GM12872 (cell line): Measurements from ENCODE around the gene NFYA.

Experiments
- TF ChIP-seq, protein P1 (sequence below): IDR thresholded peaks from 3 replicates; pipeline ENCODE4 v1.5.1; 2011; ENCODE audit warnings: low read depth, mild to moderate bottlenecking, low read length, moderate library complexity; ENCODE audit not compliant: insufficient read depth

The NFYA gene

GRCh38 chr6:41083072-41083471 is 10.3 kb downstream of the NFYA start:
- TF ChIP-seq, protein P1, sequence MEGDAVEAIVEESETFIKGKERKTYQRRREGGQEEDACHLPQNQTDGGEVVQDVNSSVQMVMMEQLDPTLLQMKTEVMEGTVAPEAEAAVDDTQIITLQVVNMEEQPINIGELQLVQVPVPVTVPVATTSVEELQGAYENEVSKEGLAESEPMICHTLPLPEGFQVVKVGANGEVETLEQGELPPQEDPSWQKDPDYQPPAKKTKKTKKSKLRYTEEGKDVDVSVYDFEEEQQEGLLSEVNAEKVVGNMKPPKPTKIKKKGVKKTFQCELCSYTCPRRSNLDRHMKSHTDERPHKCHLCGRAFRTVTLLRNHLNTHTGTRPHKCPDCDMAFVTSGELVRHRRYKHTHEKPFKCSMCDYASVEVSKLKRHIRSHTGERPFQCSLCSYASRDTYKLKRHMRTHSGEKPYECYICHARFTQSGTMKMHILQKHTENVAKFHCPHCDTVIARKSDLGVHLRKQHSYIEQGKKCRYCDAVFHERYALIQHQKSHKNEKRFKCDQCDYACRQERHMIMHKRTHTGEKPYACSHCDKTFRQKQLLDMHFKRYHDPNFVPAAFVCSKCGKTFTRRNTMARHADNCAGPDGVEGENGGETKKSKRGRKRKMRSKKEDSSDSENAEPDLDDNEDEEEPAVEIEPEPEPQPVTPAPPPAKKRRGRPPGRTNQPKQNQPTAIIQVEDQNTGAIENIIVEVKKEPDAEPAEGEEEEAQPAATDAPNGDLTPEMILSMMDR: no peak

GRCh38 chr6:41085182-41085581 is 12.4 kb downstream of the NFYA start:
- TF ChIP-seq, protein P1: no peak

DNA sequence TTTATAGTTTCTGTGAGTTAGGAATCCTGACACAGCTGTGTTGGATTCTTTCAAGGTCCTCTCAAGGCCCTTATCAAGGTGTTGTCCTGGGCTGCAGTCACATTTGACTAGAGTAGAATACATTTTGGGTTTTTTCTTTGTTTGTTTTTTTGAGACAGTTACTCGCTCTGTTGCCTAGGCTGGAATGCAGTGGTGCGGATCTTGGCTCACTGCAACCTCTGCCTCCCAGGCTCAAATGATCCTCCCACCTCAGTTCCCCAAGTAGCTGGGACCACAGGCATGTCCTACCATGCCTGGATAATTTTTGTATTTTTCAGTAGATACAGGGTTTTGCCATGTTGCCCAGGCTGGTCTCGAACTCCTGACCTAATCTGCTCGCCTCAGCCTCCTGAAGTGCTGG is 15.7 kb downstream of the NFYA start:
- TF ChIP-seq, protein P1: no peak

GRCh38 chr6:41090841-41091761 is 18.3 kb downstream of the NFYA start:
- TF ChIP-seq, protein P1: no peak

DNA sequence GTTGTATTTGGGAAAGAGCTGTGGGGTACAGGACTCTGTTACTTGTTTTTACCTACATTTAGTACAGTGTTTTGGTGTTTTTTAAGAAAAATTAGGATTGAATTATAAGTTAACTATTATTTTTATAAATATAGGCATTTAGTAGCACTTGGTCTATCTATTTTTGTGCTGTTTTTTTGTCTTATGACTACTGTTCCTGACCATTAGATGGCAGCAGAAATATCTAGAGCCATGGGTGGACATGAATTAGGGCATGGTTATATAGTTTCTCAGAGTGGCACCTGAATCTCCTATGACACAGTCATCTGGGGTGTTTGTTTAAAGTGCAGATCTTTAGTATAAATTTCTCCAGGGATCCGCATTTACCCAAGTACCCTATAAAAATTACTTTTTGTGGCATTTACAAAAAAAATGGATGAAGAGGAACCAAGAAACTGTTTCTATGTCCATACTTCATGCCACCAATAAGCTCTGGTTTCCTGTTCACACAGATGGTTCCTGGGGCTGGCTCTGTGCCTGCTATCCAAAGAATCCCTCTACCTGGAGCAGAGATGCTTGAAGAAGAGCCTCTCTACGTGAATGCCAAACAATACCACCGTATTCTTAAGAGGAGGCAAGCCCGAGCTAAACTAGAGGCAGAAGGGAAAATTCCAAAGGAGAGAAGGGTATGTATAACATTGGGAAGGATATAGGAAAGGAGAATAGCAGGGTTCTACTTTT is 19.8 kb downstream of the NFYA start:
- TF ChIP-seq, protein P1: peak; percentile 35; the same call in 2 of the 3 replicates

DNA sequence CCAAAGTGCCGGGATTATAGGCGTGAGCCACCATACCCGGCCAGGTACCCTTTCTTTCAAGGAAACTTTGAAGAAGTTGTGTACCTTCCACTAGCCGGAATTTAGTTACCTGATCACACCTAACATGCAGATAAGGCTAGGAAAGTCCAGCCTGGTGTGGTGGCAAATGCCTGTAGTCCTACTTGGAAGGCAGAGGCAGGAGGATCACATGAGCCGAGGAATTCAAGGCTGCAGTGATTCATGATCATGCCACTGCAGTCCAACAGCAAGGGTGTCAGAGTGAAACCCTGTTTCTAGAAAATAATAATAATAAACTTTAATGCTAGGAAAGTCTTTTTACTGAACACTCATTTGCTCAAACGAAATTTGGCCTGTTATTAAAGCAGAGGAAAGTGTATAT is 21.0 kb downstream of the NFYA start:
- TF ChIP-seq, protein P1: no peak

DNA sequence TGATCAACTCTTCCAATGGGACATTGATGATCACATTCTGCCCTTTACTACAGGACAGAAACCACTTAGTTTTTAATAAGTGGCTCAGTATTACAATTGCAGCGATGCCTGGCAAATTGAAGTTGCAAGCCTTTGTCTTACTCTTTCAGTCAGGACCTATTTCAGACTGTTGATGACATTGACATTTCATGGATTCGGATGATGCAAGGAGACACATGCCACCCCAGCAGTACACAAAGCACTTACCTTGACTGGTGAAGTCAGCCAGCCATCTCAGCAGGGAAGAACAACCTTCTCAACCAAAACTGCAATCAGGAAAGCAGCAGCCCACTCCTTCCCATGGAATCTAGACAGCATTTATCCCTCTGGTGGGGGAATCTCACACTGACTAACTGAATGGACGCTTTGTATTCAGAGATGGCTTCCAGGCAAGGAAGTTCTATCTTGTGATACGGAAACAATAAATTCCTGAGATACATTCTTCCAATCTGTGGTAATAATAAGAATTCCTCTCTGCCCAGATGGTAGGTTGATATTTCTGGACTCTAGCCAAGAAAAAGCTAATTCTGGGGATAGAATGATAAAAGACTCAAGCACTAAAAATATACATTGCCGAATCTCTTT is 24.8 kb downstream of the NFYA start:
- TF ChIP-seq, protein P1: no peak
